ENCODE measurements around the gene MRGPRG. TPM values are rescaled to one million over a fixed set of nuclear protein-coding genes. Genes with fewer than 3 reads are reported as not detected.

MRGPRG gene
- total and polyA plus RNA-seq, 9 of the 15 experiments (the other 6 are each of a cell fraction or from before 2014, with no cell fraction given) = not detected

DNA sequence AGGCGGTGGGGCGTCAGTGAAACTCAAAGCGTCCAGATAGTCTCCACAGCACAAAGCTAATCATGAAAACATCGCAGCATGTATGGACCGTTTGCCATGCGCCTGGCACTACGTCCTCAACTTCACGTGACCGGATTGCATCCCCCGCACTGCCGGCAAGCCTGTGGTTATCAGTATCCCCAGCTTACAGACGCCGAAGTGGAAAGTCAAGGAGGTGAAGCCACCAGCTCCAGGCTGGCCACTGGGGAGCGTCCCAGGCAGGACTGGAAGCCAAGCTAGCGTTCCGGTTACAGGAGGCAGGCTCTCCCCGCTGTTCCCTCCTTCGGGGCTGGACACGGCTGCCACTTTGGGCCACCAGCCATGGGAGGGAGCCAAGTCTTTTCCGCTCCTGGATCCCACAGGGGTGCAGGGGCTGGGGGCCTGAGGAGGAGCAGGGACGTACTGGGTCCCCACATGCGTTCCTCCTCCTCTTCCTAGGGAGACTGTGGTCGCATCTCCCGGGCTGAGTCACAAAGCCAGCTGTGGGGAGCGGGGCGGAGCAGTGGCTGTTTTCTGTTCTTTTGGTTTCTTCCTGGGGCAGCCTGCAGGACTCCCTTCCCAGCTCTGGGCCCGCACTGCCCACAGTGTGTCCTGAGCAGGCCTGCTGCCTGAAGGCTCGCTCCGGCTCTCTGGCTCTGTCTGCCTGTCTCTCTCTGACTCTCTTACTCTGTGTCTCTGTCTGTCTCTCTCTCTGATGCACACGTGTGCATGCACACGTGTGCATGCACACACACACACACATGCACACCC is 49.2 kb downstream of the MRGPRG start (continued):
- TF ChIP-seq, protein P1, sequence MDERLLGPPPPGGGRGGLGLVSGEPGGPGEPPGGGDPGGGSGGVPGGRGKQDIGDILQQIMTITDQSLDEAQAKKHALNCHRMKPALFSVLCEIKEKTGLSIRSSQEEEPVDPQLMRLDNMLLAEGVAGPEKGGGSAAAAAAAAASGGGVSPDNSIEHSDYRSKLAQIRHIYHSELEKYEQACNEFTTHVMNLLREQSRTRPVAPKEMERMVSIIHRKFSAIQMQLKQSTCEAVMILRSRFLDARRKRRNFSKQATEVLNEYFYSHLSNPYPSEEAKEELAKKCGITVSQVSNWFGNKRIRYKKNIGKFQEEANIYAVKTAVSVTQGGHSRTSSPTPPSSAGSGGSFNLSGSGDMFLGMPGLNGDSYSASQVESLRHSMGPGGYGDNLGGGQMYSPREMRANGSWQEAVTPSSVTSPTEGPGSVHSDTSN (CRISPR knock-in tag; IDR thresholded peaks at IDR 0.05; ENCODE audit: low read depth) = no peak
- TF ChIP-seq, protein P1 (tag; conservative IDR thresholded peaks at IDR 0.05; ENCODE audit: low read depth) = no peak
- TF ChIP-seq, protein P2, sequence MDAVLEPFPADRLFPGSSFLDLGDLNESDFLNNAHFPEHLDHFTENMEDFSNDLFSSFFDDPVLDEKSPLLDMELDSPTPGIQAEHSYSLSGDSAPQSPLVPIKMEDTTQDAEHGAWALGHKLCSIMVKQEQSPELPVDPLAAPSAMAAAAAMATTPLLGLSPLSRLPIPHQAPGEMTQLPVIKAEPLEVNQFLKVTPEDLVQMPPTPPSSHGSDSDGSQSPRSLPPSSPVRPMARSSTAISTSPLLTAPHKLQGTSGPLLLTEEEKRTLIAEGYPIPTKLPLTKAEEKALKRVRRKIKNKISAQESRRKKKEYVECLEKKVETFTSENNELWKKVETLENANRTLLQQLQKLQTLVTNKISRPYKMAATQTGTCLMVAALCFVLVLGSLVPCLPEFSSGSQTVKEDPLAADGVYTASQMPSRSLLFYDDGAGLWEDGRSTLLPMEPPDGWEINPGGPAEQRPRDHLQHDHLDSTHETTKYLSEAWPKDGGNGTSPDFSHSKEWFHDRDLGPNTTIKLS (IDR thresholded peaks at IDR 0.05; ENCODE audit: borderline replicate concordance, low read depth) = no peak; the same call in 1 of the 2 replicates
- TF ChIP-seq, protein P3, sequence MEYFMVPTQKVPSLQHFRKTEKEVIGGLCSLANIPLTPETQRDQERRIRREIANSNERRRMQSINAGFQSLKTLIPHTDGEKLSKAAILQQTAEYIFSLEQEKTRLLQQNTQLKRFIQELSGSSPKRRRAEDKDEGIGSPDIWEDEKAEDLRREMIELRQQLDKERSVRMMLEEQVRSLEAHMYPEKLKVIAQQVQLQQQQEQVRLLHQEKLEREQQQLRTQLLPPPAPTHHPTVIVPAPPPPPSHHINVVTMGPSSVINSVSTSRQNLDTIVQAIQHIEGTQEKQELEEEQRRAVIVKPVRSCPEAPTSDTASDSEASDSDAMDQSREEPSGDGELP (CRISPR knock-in tag; IDR thresholded peaks at IDR 0.05; ENCODE audit: borderline replicate concordance) = peak; percentile 96
- TF ChIP-seq GTF2E2 (tag; IDR thresholded peaks at IDR 0.05) (no peak), COPS2 (conservative IDR thresholded peaks at IDR 0.05) (no peak), NFIC (IDR thresholded peaks at IDR 0.05) (peak; percentile 87), SMAD2 (IDR thresholded peaks at IDR 0.05; ENCODE audit: low read depth, low read length) (no peak), YY1 (IDR thresholded peaks at IDR 0.05; ENCODE audit: borderline replicate concordance in 1 of 3, control insufficient read depth in 1 of 3, extremely low read depth in 1 of 3, insufficient read depth in 3 of 3, insufficient read length in 1 of 3, insufficient replicate concordance in 2 of 3, low read depth in 1 of 3, low read length in 2 of 3) (peak in 2 of 3 experiments; percentile 41 to 52), NEUROD1 (IDR thresholded peaks at IDR 0.05; ENCODE audit: borderline replicate concordance, low read depth, low read length, partially characterized antibody) (peak; percentile 83), HDAC1 (IDR thresholded peaks at IDR 0.05) (peak; percentile 10 to 84; a peak in 2 of 4 replicates), ZNF347 (CRISPR knock-in tag; IDR thresholded peaks at IDR 0.05; ENCODE audit: low read depth) (no peak), ZNF586 (CRISPR knock-in tag; conservative IDR thresholded peaks at IDR 0.05) (no peak), NONO (IDR thresholded peaks at IDR 0.05; ENCODE audit: low read depth in 2 of 2, low read length in 1 of 2) (peak in 1 of 2 experiments; percentile 8; a peak in 1 of 4 replicates)
- TF ChIP-seq, protein P4, sequence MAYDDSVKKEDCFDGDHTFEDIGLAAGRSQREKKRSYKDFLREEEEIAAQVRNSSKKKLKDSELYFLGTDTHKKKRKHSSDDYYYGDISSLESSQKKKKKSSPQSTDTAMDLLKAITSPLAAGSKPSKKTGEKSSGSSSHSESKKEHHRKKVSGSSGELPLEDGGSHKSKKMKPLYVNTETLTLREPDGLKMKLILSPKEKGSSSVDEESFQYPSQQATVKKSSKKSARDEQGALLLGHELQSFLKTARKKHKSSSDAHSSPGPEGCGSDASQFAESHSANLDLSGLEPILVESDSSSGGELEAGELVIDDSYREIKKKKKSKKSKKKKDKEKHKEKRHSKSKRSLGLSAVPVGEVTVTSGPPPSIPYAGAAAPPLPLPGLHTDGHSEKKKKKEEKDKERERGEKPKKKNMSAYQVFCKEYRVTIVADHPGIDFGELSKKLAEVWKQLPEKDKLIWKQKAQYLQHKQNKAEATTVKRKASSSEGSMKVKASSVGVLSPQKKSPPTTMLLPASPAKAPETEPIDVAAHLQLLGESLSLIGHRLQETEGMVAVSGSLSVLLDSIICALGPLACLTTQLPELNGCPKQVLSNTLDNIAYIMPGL (CRISPR knock-in tag; IDR thresholded peaks at IDR 0.05) = no peak; the same call in 1 of the 2 replicates
- TF ChIP-seq, protein P5, sequence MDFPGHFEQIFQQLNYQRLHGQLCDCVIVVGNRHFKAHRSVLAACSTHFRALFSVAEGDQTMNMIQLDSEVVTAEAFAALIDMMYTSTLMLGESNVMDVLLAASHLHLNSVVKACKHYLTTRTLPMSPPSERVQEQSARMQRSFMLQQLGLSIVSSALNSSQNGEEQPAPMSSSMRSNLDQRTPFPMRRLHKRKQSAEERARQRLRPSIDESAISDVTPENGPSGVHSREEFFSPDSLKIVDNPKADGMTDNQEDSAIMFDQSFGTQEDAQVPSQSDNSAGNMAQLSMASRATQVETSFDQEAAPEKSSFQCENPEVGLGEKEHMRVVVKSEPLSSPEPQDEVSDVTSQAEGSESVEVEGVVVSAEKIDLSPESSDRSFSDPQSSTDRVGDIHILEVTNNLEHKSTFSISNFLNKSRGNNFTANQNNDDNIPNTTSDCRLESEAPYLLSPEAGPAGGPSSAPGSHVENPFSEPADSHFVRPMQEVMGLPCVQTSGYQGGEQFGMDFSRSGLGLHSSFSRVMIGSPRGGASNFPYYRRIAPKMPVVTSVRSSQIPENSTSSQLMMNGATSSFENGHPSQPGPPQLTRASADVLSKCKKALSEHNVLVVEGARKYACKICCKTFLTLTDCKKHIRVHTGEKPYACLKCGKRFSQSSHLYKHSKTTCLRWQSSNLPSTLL (IDR thresholded peaks at IDR 0.05) = no peak

Data from K562 (cell line).